Calu3 (cell line): ENCODE data around the gene SLC26A6. TPM values are rescaled to one million over a fixed set of nuclear protein-coding genes. Genes with fewer than 3 reads are reported as not detected.

Experiments used
- BruUV-seq: library from RNA; stranded (reverse); fragments of 400-500 nt; replicated peaks from 2 replicates; lab custom pipeline; 2021; lab: Mats Ljungman, UMichigan
- CTCF ChIA-PET: fragments of 300-600 bp; sonication (Branson Sonifier 250); formaldehyde crosslinking; loops from one replicate; lab custom pipeline; 2022; ENCODE audit warnings: antibody characterized with exemption; lab: Charles Lee
- DNase-seq: peaks from one replicate; pipeline ENCODE4 v3.0.0; 2022
- H3K27ac Mint-ChIP-seq: one replicate; pipeline ENCODE4 v1.8.0; 2022; ENCODE audit warnings: mixed read lengths; ENCODE audit not compliant: unreplicated experiment
- H3K27me3 Mint-ChIP-seq: one replicate; pipeline ENCODE4 v1.8.0; 2022; ENCODE audit warnings: mixed read lengths; ENCODE audit not compliant: unreplicated experiment
- H3K36me3 Mint-ChIP-seq: one replicate; pipeline ENCODE4 v1.8.0; 2022; ENCODE audit warnings: mild to moderate bottlenecking, moderate library complexity, mixed read lengths; ENCODE audit not compliant: insufficient read depth, unreplicated experiment
- H3K4me1 Mint-ChIP-seq: one replicate; pipeline ENCODE4 v1.8.0; 2022; ENCODE audit warnings: mild to moderate bottlenecking, low read depth, mixed read lengths; ENCODE audit not compliant: unreplicated experiment
- H3K4me3 Mint-ChIP-seq: one replicate; pipeline ENCODE4 v1.8.0; 2022; ENCODE audit warnings: mild to moderate bottlenecking, low read depth, moderate library complexity, mixed read lengths; ENCODE audit not compliant: unreplicated experiment
- H3K9me3 Mint-ChIP-seq: one replicate; pipeline ENCODE4 v1.8.0; 2022; ENCODE audit warnings: low read depth, mixed read lengths; ENCODE audit not compliant: unreplicated experiment
- CTCF ChIP-seq: fragments of 200-600 bp; IDR thresholded peaks from one replicate; pipeline ENCODE4 v1.8.0; 2022; ENCODE audit warnings: antibody characterized with exemption; ENCODE audit not compliant: unreplicated experiment
- intact Hi-C: fragments of 100-400 bp; cut with micrococcal nuclease; formaldehyde crosslinking; loops from one replicate; pipeline ENCODE4 v1.10.0; 2022; ENCODE audit not compliant: unreplicated experiment
- total RNA-seq: library from RNA; stranded (reverse); gene quantifications from 2 replicates; pipeline ENCODE4 v1.2.3, GENCODE V29; 2022

Gene SLC26A6
- total RNA-seq, 1 experiment from 2014 or later, result 27.0 TPM

- DNase-seq, result no peak
- CTCF ChIA-PET, result no interaction called here
- peaks cover 42% of the 10 kb centered on the region for H3K36me3 Mint-ChIP-seq
- H3K9me3 Mint-ChIP-seq, result no peaks in the 10 kb centered on the region
- no peak overlapping the region for H3K27ac Mint-ChIP-seq
- no peaks in the 10 kb centered on the region for H3K4me1 Mint-ChIP-seq
- intact Hi-C loops, result no loop called here
- H3K4me3 Mint-ChIP-seq, result no peak overlapping the region
- no peaks in the 10 kb centered on the region for H3K27me3 Mint-ChIP-seq
- TF ChIP-seq CTCF, result no peak
- no TSS peak for BruUV-seq
These were observed 4.8 kb upstream of the SLC26A6 start for GRCh38 chr3:48639944-48640606.

DNA sequence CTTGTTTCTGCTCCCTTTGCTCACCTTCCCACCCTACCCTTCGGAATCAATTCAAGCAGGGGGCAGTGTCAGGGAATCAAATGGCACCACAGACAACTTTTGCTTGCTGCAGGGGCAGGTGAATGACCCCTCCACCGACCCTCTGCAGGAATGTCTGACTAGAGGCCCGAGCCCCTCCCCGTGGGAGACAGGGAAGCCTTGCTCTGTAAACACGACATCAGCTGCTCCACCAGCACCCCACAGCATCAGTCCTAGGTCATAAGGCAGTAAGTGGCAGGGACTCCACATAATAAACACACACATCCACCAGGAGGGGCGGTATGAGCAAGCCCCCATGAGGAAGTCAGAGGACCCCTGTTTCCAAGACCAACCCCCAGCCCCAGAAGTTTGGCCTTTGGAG lies 2.0 kb upstream of the SLC26A6 start:
- DNase-seq, result no peak
- intact Hi-C loops, result no loop called here
- Mint-ChIP-seq H3K36me3 (peaks cover 45% of the 10 kb centered on the region), H3K9me3 (no peaks in the 10 kb centered on the region), H3K27ac (no peak overlapping the region), H3K4me3 (no peak overlapping the region), H3K4me1 (no peaks in the 10 kb centered on the region), H3K27me3 (no peaks in the 10 kb centered on the region)
- no peak for TF ChIP-seq CTCF
- BruUV-seq, result no TSS peak
- CTCF ChIA-PET, result no interaction called here

- no peak for DNase-seq
- Mint-ChIP-seq H3K9me3 (no peaks in the 10 kb centered on the region), H3K27ac (no peak overlapping the region), H3K4me3 (peak overlapping the region; percentile 72), H3K27me3 (no peaks in the 10 kb centered on the region), H3K4me1 (no peaks in the 10 kb centered on the region), H3K36me3 (peaks cover 40% of the 10 kb centered on the region)
- no TSS peak for BruUV-seq
- intact Hi-C loops, result no loop called here
- TF ChIP-seq CTCF, result no peak
- CTCF ChIA-PET, result interaction anchor here (1.3 to 1.9 kb wide), 3 partner anchors 50 to 163 kb away, joined by 4 to 7 read pairs (median 4); no protein-coding TSS in a partner anchor
These were observed 941 bp upstream of the SLC26A6 start for GRCh38 chr3:48636149-48636655.

DNA sequence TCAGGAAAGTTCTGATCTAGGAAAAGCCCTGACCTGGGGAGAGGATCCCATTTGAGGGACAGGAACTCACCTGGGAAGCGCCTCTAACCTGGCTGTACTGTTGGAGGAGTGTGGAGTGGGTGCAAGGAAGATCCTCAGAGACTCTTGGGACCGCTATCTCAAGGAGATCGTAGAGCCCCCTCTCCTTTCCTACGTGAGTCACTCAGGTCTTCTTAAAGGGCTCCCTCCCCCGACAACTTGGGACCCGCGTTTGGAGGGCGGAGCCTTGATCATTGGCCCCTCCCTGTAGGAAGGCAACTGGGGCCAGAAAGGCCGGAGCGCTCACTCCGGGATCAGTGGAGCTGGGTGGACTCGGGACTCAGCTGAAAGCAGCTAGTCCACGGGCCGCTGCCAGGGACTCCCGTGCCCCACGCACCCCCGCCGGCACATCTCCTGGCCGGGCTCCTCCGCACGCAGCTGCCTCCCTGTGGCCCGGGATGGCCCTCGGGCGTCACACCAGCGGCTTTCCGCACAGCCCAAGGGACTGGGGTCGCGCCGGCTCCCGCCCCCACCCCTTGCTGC lies 520 bp downstream of the SLC26A6 start:
- CTCF ChIA-PET, result interaction anchor here (1.1 to 1.9 kb wide), 4 partner anchors 25 to 76 kb away, joined by 3 to 7 read pairs (median 4); partner anchors contain the start of genes CELSR3 and UQCRC1
- TSS peak; percentile 31 for BruUV-seq

More for the DNA sequence above, 520 bp downstream of the SLC26A6 start:
- Mint-ChIP-seq H3K9me3 (no peaks in the 10 kb centered on the region), H3K4me1 (no peaks in the 10 kb centered on the region), H3K4me3 (peak overlapping the region; percentile 72), H3K27me3 (no peaks in the 10 kb centered on the region), H3K27ac (no peak overlapping the region), H3K36me3 (peaks cover 35% of the 10 kb centered on the region)
- intact Hi-C loops, result loop anchor here (1.0 kb wide), 1 partner anchor 29 kb away; no protein-coding TSS in a partner anchor
- DNase-seq, result peak; percentile 52
- no peak for TF ChIP-seq CTCF
